KMS-11 (cell line): ENCODE results near the gene HSD17B11.
A peak's percentile ranks its signal among the peaks of the same experiment; 100 is the strongest.
"Not testable (repeated sequence)": the region's sequence is repeated elsewhere in the genome, so short reads cannot be mapped to it uniquely, and the experiment has no call there.

Experiments
- H2AFZ ChIP-seq: fragments of 200-600 bp; sonication (generic); 2 replicates; pipeline ENCODE4 v1.6.1; 2016; ENCODE audit warnings: antibody characterized with exemption, mixed run types, low read depth
- H3K27ac ChIP-seq: fragments of 200-600 bp; sonication (generic); 2 replicates; pipeline ENCODE4 v1.6.1; 2016; ENCODE audit warnings: mild to moderate bottlenecking, mixed run types
- H3K27me3 ChIP-seq: fragments of 200-600 bp; sonication (generic); 2 replicates; pipeline ENCODE4 v1.6.1; 2017; ENCODE audit warnings: mild to moderate bottlenecking, low read depth, mixed run types, moderate library complexity; ENCODE audit not compliant: insufficient read depth
- H3K36me3 ChIP-seq: fragments of 200-600 bp; sonication (generic); 2 replicates; pipeline ENCODE4 v1.6.1; 2017; ENCODE audit warnings: mild to moderate bottlenecking, mixed run types; ENCODE audit not compliant: insufficient read depth
- H3K4me1 ChIP-seq: fragments of 200-600 bp; sonication (generic); 2 replicates; pipeline ENCODE4 v1.6.1; 2016; ENCODE audit warnings: mild to moderate bottlenecking, low read depth, mixed run types; ENCODE audit not compliant: poor library complexity, severe bottlenecking
- H3K4me2 ChIP-seq: fragments of 200-600 bp; sonication (generic); 2 replicates; pipeline ENCODE4 v1.7.0; 2016; ENCODE audit warnings: mild to moderate bottlenecking, mixed run types
- H3K4me3 ChIP-seq: fragments of 200-600 bp; sonication (generic); IDR thresholded peaks from 2 replicates; pipeline ENCODE4 v1.6.1; 2017; ENCODE audit warnings: low read depth, low read length, mixed read lengths; ENCODE audit not compliant: insufficient read depth
- H3K79me2 ChIP-seq: fragments of 200-600 bp; sonication (generic); 2 replicates; pipeline ENCODE4 v1.6.1; 2016; ENCODE audit warnings: low read depth, mixed run types; ENCODE audit not compliant: insufficient read depth
- H3K9ac ChIP-seq: fragments of 200-600 bp; sonication (generic); 2 replicates; pipeline ENCODE4 v1.6.1; 2016; ENCODE audit warnings: mild to moderate bottlenecking, mixed run types
- H4K20me1 ChIP-seq: fragments of 200-600 bp; sonication (generic); 2 replicates; pipeline ENCODE4 v1.6.1; 2016; ENCODE audit warnings: mild to moderate bottlenecking, mixed run types; ENCODE audit not compliant: insufficient read depth
- CTCF ChIP-seq: fragments of 200-600 bp; sonication (generic); conservative IDR thresholded peaks from 2 replicates; pipeline ENCODE4 v1.6.1; 2017; ENCODE audit warnings: low read depth, mild to moderate bottlenecking, antibody characterized with exemption, low read length, moderate library complexity, mixed read lengths

HSD17B11 gene

GRCh38 chr4:87423317-87424098 lies 32.5 kb upstream of the HSD17B11 start:
- Histone ChIP-seq H4K20me1 (no peaks in the 10 kb centered on the region), H3K79me2 (peaks cover 31% of the 10 kb centered on the region; the same call in 1 of the 2 replicates), H3K4me2 (peak overlapping the region; percentile 86), H3K27me3 (no peaks in the 10 kb centered on the region), H2AFZ (peak overlapping the region; percentile 97), H3K4me3 (no peak overlapping the region), H3K4me1 (peaks cover 20% of the 10 kb centered on the region), H3K9ac (peak overlapping the region; percentile 68), H3K27ac (peak overlapping the region; percentile 71; the same call in 1 of the 2 replicates), H3K36me3 (no peaks in the 10 kb centered on the region)
- no peak for TF ChIP-seq CTCF

- peaks cover 20% of the 10 kb centered on the region for H3K4me1 ChIP-seq
- H3K79me2 ChIP-seq = peaks cover 31% of the 10 kb centered on the region; the same call in 1 of the 2 replicates
- no peak for TF ChIP-seq CTCF
Observed at GRCh38 chr4:87422104-87423052, 31.4 kb upstream of the HSD17B11 start, which contains the start of gene NUDT9. NUDT9 (plus strand) TSS chr4:87422573; CDS start chr4:87422906, 333 bp downstream.

GRCh38 chr4:87420276-87420830 lies 29.4 kb upstream of the HSD17B11 start:
- Histone ChIP-seq H3K4me3 (no peak overlapping the region), H4K20me1 (no peaks in the 10 kb centered on the region), H3K4me1 (peaks cover 20% of the 10 kb centered on the region), H2AFZ (no peak overlapping the region), H3K36me3 (no peaks in the 10 kb centered on the region), H3K27ac (no peak overlapping the region), H3K79me2 (peaks cover 20% of the 10 kb centered on the region; the same call in 1 of the 2 replicates), H3K27me3 (no peaks in the 10 kb centered on the region), H3K9ac (no peak overlapping the region), H3K4me2 (no peak overlapping the region)
- TF ChIP-seq CTCF = no peak

More at GRCh38 chr4:87422104-87423052, 31.4 kb upstream of the HSD17B11 start, which contains the start of gene NUDT9:
- Histone ChIP-seq H3K27ac (peak within 1 kb of the TSS; percentile 71), H3K9ac (peak within 1 kb of the TSS; percentile 68), H3K4me2 (peak within 1 kb of the TSS; percentile 86), H3K36me3 (no peaks in the 10 kb centered on the region), H2AFZ (peak within 1 kb of the TSS; percentile 97), H3K27me3 (no peaks in the 10 kb centered on the region), H4K20me1 (no peaks in the 10 kb centered on the region), H3K4me3 (peak within 1 kb of the TSS; percentile 85)

- no peak overlapping the region for H3K4me2 ChIP-seq
Observed at GRCh38 chr4:87419578-87420249, 28.7 kb upstream of the HSD17B11 start.

GRCh38 chr4:87418410-87418809 lies 27.4 kb upstream of the HSD17B11 start:
- H3K36me3 ChIP-seq, H3K79me2 ChIP-seq, H2AFZ ChIP-seq, H3K9ac ChIP-seq, H3K27me3 ChIP-seq, H3K4me3 ChIP-seq, H3K4me1 ChIP-seq, H4K20me1 ChIP-seq, H3K27ac ChIP-seq, H3K4me2 ChIP-seq: not testable (repeated sequence)

More at GRCh38 chr4:87419578-87420249, 28.7 kb upstream of the HSD17B11 start:
- Histone ChIP-seq H3K27ac (no peak overlapping the region), H3K4me1 (peaks cover 16% of the 10 kb centered on the region), H2AFZ (no peak overlapping the region), H3K27me3 (no peaks in the 10 kb centered on the region), H3K79me2 (peaks cover 17% of the 10 kb centered on the region; the same call in 1 of the 2 replicates), H3K36me3 (no peaks in the 10 kb centered on the region), H3K4me3 (no peak overlapping the region), H4K20me1 (no peaks in the 10 kb centered on the region), H3K9ac (no peak overlapping the region)
- TF ChIP-seq CTCF = no peak
